ENCODE results near the gene TBX15.

The TBX15 gene

GRCh38 chr1:119004129-119004527 is 16.0 kb upstream of the TBX15 start:
- H3K36me3 ChIP-seq (replicated peaks): no peaks in the 10 kb centered on the region
- peaks cover 2% of the 10 kb centered on the region for H3K27me3 ChIP-seq (replicated peaks)
- H3K4me3 ChIP-seq (ENCODE audit: low read depth, low read length): no peak overlapping the region
- DNase-seq: no peak
- in situ Hi-C loops (cut with HindIII; ENCODE audit: low pct_ligation_motif_present, low sequenced_read_pairs): no loop called here
- no peak for TF ChIP-seq CTCF (IDR thresholded peaks at IDR 0.05; ENCODE audit: low read depth, low read length, missing control alignments)
- H3K27ac ChIP-seq: no peak overlapping the region

GRCh38 chr1:119003413-119004128 is 15.4 kb upstream of the TBX15 start:
- Histone ChIP-seq H3K36me3 (replicated peaks) (no peaks in the 10 kb centered on the region), H3K4me3 (ENCODE audit: low read depth, low read length) (no peak overlapping the region), H3K27me3 (replicated peaks) (peaks cover 2% of the 10 kb centered on the region), H3K27ac (no peak overlapping the region)
- in situ Hi-C loops (cut with HindIII; ENCODE audit: low pct_ligation_motif_present, low sequenced_read_pairs): no loop called here
- peak; percentile 14 for TF ChIP-seq CTCF (IDR thresholded peaks at IDR 0.05; ENCODE audit: low read depth, low read length, missing control alignments)
- no peak for DNase-seq

GRCh38 chr1:119002028-119002686 is 14.0 kb upstream of the TBX15 start:
- DNase-seq: peak; percentile 87
- Histone ChIP-seq H3K4me3 (ENCODE audit: low read depth, low read length) (no peak overlapping the region), H3K27ac (no peak overlapping the region), H3K27me3 (replicated peaks) (peaks cover 2% of the 10 kb centered on the region), H3K36me3 (replicated peaks) (no peaks in the 10 kb centered on the region)
- in situ Hi-C loops (cut with HindIII; ENCODE audit: low pct_ligation_motif_present, low sequenced_read_pairs): no loop called here
- no peak for TF ChIP-seq CTCF (IDR thresholded peaks at IDR 0.05; ENCODE audit: low read depth, low read length, missing control alignments)

- in situ Hi-C loops (cut with HindIII; ENCODE audit: low pct_ligation_motif_present, low sequenced_read_pairs): no loop called here
- no peaks in the 10 kb centered on the region for H3K36me3 ChIP-seq (replicated peaks)
- TF ChIP-seq CTCF (IDR thresholded peaks at IDR 0.05; ENCODE audit: low read depth, low read length, missing control alignments): no peak
- H3K27ac ChIP-seq: peak overlapping the region; percentile 37
- no peak for DNase-seq
- H3K4me3 ChIP-seq (ENCODE audit: low read depth, low read length): peak overlapping the region; percentile 37
- H3K27me3 ChIP-seq (replicated peaks): no peaks in the 10 kb centered on the region
These were observed 13.3 kb upstream of the TBX15 start for GRCh38 chr1:119001181-119002027.

GRCh38 chr1:119000371-119001180 is 12.4 kb upstream of the TBX15 start:
- Histone ChIP-seq H3K36me3 (replicated peaks) (no peaks in the 10 kb centered on the region), H3K27me3 (replicated peaks) (no peaks in the 10 kb centered on the region), H3K27ac (peak overlapping the region; percentile 28), H3K4me3 (ENCODE audit: low read depth, low read length) (peak overlapping the region; percentile 37)
- no peak for DNase-seq
- in situ Hi-C loops (cut with HindIII; ENCODE audit: low pct_ligation_motif_present, low sequenced_read_pairs): no loop called here
- no peak for TF ChIP-seq CTCF (IDR thresholded peaks at IDR 0.05; ENCODE audit: low read depth, low read length, missing control alignments)
